ENCODE data around the gene ATXN10. TPM values are rescaled to one million over a fixed set of nuclear protein-coding genes. Genes with fewer than 3 reads are reported as not detected.

ATXN10 gene
- total and polyA plus RNA-seq, 4 experiments from 2014 or later: 61.8 to 102 (median 76.3) TPM

DNA sequence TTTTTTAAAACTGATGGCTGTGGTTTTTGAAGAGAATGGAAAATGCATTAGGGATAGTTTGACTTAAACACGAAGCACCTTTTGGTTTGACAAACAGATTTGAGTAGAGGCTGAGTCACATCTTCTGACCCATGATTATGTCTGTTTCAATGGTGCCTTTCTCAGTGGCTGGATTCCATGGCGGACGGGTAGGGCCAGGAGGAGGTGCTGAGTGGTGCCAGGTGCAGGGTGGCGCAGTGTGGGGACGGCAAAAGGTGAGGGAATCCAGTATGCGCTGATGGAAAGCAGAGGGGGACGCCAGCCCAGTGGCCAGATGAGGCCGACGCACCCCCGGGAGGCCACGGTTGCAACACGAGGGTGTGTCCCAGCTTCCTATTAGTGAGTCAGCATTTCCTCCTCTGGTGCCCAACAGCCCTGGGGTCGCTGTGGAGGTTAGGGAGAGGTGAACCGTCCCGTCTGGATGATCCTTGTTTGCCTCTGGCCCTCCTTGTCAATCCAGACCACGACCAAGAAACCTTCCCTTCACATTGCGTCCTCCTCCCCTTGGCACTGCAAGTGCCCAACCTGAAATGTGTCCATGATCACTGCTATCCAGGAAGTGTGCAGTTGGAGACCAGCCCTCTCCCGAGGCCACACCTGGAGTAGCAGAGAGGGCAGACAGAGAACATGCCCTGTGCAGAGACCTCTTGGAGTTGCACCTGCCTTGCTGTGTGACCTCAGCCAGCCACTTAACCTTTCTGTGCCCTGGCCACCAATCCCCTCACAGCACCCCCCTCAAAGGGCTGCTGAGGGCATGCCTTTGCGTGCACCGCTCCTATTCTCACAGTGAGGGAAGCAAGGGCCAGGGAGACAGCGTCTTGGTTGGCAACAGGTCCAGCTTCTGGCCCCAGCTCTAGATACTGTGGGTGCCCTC lies 32.5 kb upstream of the ATXN10 start:
- Histone ChIP-seq H3K27ac (ENCODE audit: low read depth, low read length) (no peak overlapping the region), H3K36me3 (ENCODE audit: insufficient read depth, low read length) (no peaks in the 10 kb centered on the region), H3K4me3 (ENCODE audit: low read length in 2 of 2) (no peak overlapping the region), H3K4me1 (ENCODE audit: insufficient read depth, low read length) (no peaks in the 10 kb centered on the region), H3K9me3 (ENCODE audit: control insufficient read depth in 1 of 2, low read length in 2 of 2) (no peaks in the 10 kb centered on the region), H3K27me3 (ENCODE audit: insufficient read depth, low read length) (no peaks in the 10 kb centered on the region)
- no peak for DNase-seq
- Mint-ChIP-seq H3K27me3 (peaks cover 15 to 20% of the 10 kb centered on the region in 2 donors), H3K9me3 (no peaks in the 10 kb centered on the region), H3K4me1 (peaks cover 0 to 10% (median 5%) of the 10 kb centered on the region in 4 donors), H3K27ac (no peak overlapping the region), H3K36me3 (no peaks in the 10 kb centered on the region), H3K4me3 (peak overlapping the region in 2 of 8 donors; percentile 41 to 52)
- ChIA-PET CTCF (ENCODE audit: partially characterized antibody) (no interaction called here), POLR2A (ENCODE audit: partially characterized antibody) (no interaction called here)
- intact Hi-C loops (cut with micrococcal nuclease): no loop called here

DNA sequence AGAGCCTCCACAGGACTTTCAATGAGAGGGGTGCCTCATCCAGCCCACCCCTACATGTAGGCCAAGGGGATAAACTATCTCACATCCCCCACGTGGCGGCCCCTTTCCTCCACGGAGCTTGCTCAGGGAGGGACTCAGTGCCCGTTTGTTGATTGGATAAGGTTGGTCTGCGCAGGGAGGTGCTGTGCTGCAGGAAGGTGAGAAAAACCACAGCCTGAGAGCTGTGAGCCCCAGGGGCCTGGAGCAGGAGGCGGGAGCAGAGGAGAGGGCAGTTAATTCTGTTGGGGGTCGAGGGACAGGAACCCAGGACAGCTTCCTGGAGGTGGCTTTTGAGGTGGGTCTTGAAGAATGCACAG lies 31.9 kb upstream of the ATXN10 start:
- Mint-ChIP-seq H3K27ac (peak overlapping the region in 2 of 7 donors; percentile 75 to 79), H3K27me3 (peaks cover 16 to 21% of the 10 kb centered on the region in 2 donors), H3K36me3 (no peaks in the 10 kb centered on the region), H3K4me1 (peaks cover 0 to 10% (median 5%) of the 10 kb centered on the region in 4 donors), H3K9me3 (no peaks in the 10 kb centered on the region), H3K4me3 (peak overlapping the region in 1 of 8 donors; percentile 52)
- intact Hi-C loops (cut with micrococcal nuclease): no loop called here
- POLR2A ChIA-PET (ENCODE audit: partially characterized antibody): no interaction called here
- no peak overlapping the region for H3K4me3 ChIP-seq (ENCODE audit: low read length in 2 of 2)
- H3K9me3 ChIP-seq (ENCODE audit: control insufficient read depth in 1 of 2, low read length in 2 of 2): no peaks in the 10 kb centered on the region
- H3K4me1 ChIP-seq (ENCODE audit: insufficient read depth, low read length): no peaks in the 10 kb centered on the region
- no peak overlapping the region for H3K27ac ChIP-seq (ENCODE audit: low read depth, low read length)
- H3K36me3 ChIP-seq (ENCODE audit: insufficient read depth, low read length): no peaks in the 10 kb centered on the region
- no peak for DNase-seq
- no peaks in the 10 kb centered on the region for H3K27me3 ChIP-seq (ENCODE audit: insufficient read depth, low read length)
- CTCF ChIA-PET (ENCODE audit: partially characterized antibody): no interaction called here

DNA sequence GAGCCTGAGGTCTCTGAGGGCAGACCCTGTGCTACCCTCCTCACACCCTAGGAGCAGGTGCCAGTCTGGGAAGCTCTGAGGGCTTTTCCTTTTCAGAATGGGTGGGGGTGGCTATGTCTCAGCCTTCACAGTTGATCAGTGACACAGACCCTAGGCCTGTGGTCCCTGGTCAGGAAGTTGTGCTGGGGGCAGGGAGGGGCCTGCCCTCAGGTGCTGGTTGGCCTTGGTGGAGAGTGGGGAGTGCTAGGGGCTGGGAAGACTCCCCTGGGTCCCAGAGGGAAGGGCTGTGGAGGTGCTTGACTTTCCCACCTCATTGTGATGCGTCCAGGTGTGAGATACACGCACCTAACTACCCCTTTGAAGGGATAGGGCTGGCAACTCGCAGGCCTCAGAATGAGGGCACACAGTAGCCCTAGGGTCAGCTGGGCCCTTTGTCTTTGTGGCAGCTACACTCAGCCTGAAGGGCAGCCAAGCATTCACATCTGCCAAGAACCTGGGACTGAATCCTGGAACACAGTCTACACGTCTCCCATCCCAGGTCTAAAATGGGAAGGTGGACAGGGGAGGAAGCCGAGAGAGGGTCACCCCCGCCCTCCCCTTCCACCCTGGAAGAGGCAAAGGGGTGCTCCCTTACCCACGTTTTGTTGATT lies 31.2 kb upstream of the ATXN10 start:
- Histone ChIP-seq H3K4me1 (ENCODE audit: insufficient read depth, low read length) (peaks cover 3% of the 10 kb centered on the region), H3K27ac (ENCODE audit: low read depth, low read length) (no peak overlapping the region), H3K9me3 (ENCODE audit: control insufficient read depth in 1 of 2, low read length in 2 of 2) (no peaks in the 10 kb centered on the region), H3K4me3 (ENCODE audit: low read length in 2 of 2) (no peak overlapping the region), H3K27me3 (ENCODE audit: insufficient read depth, low read length) (peaks cover 5% of the 10 kb centered on the region), H3K36me3 (ENCODE audit: insufficient read depth, low read length) (no peaks in the 10 kb centered on the region)
- CTCF ChIA-PET (ENCODE audit: partially characterized antibody): no interaction called here
- H3K27me3 Mint-ChIP-seq: peaks cover 18 to 23% of the 10 kb centered on the region in 2 donors
- no peak overlapping the region for H3K4me3 Mint-ChIP-seq
- no peaks in the 10 kb centered on the region for H3K9me3 Mint-ChIP-seq
- intact Hi-C loops (cut with micrococcal nuclease): no loop called here
- H3K36me3 Mint-ChIP-seq: no peaks in the 10 kb centered on the region
- POLR2A ChIA-PET (ENCODE audit: partially characterized antibody): no interaction called here
- DNase-seq: no peak
- peaks cover 0 to 10% (median 5%) of the 10 kb centered on the region in 4 donors for H3K4me1 Mint-ChIP-seq
- H3K27ac Mint-ChIP-seq: peak overlapping the region in 1 of 7 donors; percentile 13

DNA sequence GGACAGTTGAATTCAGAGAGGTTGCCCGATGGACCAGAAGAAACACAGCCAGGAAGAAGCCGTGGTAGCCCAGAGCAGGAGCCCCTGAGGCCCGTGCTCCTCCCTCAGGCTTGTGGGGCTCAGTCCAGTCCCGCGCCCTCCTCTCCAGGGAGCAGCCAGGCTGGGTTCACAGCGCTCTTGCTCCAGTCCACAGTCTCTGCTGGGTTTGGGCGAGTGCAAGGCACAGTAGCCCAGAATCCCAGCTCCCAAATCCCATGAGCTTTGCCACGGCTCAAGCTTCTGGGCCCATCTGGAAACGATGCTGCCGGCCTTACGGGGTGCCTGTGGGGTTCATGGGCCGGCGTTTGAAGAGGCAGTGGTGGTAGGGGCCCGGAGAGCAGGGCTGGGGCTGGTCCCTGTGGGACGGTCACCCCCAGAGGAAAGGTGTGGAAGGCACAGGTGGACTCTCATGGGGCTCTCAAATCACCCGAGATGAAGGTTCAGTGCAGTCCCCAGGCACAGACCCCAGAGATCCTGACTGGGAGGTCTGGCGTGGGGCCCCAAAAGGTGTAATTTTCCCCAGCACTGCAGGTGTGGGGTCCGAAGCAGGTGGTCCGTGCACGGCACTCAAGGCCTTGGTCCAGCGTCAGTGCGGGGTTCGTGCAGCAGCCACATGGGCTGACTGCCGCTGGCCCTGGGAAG lies 30.6 kb upstream of the ATXN10 start:
- Histone ChIP-seq H3K4me3 (ENCODE audit: low read length in 2 of 2) (no peak overlapping the region), H3K27me3 (ENCODE audit: insufficient read depth, low read length) (peaks cover 5% of the 10 kb centered on the region), H3K4me1 (ENCODE audit: insufficient read depth, low read length) (peaks cover 10% of the 10 kb centered on the region), H3K36me3 (ENCODE audit: insufficient read depth, low read length) (no peaks in the 10 kb centered on the region), H3K27ac (ENCODE audit: low read depth, low read length) (no peak overlapping the region), H3K9me3 (ENCODE audit: control insufficient read depth in 1 of 2, low read length in 2 of 2) (no peaks in the 10 kb centered on the region)
- POLR2A ChIA-PET (ENCODE audit: partially characterized antibody): no interaction called here
- no peak overlapping the region for H3K27ac Mint-ChIP-seq
- no peaks in the 10 kb centered on the region for H3K36me3 Mint-ChIP-seq
- H3K27me3 Mint-ChIP-seq: peaks cover 21 to 25% of the 10 kb centered on the region in 2 donors
- H3K4me1 Mint-ChIP-seq: peaks cover 3 to 10% (median 5%) of the 10 kb centered on the region in 4 donors
- intact Hi-C loops (cut with micrococcal nuclease): no loop called here
- H3K9me3 Mint-ChIP-seq: no peaks in the 10 kb centered on the region
- CTCF ChIA-PET (ENCODE audit: partially characterized antibody): no interaction called here
- no peak for DNase-seq
- no peak overlapping the region for H3K4me3 Mint-ChIP-seq

DNA sequence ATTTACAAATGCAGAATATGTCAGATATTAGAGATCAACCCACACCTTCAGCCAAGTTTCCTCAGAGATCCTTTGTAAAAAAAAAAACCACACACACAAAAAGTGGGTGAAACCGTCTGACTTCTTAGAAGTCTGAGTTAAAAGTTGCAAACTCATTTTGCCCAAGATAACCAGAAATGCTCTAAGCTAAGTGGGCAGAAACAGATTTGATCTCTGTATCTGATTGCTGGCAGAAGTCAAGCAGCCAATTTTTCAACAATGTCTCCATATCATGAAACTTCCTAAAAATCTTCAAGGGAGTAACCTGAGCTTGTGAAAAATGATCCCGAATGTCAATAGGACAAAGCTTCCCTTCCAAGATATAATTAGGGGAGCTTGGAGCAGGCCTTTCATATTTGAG lies 28.6 kb upstream of the ATXN10 start:
- H3K9me3 ChIP-seq (ENCODE audit: control insufficient read depth in 1 of 2, low read length in 2 of 2): no peaks in the 10 kb centered on the region
- Mint-ChIP-seq H3K36me3 (no peaks in the 10 kb centered on the region), H3K4me1 (peaks cover 3 to 10% (median 5%) of the 10 kb centered on the region in 4 donors), H3K27ac (no peak overlapping the region), H3K4me3 (no peak overlapping the region), H3K9me3 (peaks cover 0 to 2% (median 0%) of the 10 kb centered on the region in 8 donors), H3K27me3 (peaks cover 26 to 29% of the 10 kb centered on the region in 2 donors)
- POLR2A ChIA-PET (ENCODE audit: partially characterized antibody): no interaction called here
- CTCF ChIA-PET (ENCODE audit: partially characterized antibody): interaction anchor here (0.7 to 1.6 kb wide), 4 partner anchors 8 to 220 kb away, joined by 3 to 4 read pairs (median 4); no protein-coding TSS in a partner anchor
- intact Hi-C loops (cut with micrococcal nuclease): no loop called here
- H3K27me3 ChIP-seq (ENCODE audit: insufficient read depth, low read length): peaks cover 5% of the 10 kb centered on the region
- no peaks in the 10 kb centered on the region for H3K36me3 ChIP-seq (ENCODE audit: insufficient read depth, low read length)
- H3K4me1 ChIP-seq (ENCODE audit: insufficient read depth, low read length): peaks cover 10% of the 10 kb centered on the region
- H3K4me3 ChIP-seq (ENCODE audit: low read length in 2 of 2): no peak overlapping the region
- DNase-seq: no peak
- H3K27ac ChIP-seq (ENCODE audit: low read depth, low read length): no peak overlapping the region

DNA sequence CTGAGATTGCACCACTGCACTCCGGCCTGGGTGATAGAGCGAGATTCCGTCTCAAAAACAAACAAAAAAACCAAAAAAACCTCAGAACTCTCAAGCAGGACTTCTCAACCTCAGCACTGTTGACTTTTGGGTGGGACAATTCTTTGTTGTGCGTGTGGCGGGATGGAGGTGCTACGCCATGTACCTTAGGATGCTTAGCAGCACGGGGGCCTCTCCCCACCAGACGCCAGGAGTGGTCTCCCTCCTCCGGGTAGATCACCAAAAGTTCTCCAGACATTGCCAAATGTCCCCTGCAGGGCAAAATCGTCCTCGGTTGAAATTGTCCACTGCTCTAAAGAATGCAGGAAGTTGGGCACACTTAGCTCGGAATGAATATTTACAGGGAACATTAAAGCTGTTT lies 26.9 kb upstream of the ATXN10 start:
- Mint-ChIP-seq H3K27ac (no peak overlapping the region), H3K36me3 (no peaks in the 10 kb centered on the region), H3K27me3 (peaks cover 25% of the 10 kb centered on the region in 2 donors), H3K4me3 (no peak overlapping the region), H3K4me1 (peaks cover 0 to 3% (median 2%) of the 10 kb centered on the region in 4 donors), H3K9me3 (peaks cover 0 to 2% (median 0%) of the 10 kb centered on the region in 8 donors)
- DNase-seq: no peak
- POLR2A ChIA-PET (ENCODE audit: partially characterized antibody): no interaction called here
- Histone ChIP-seq H3K36me3 (ENCODE audit: insufficient read depth, low read length) (no peaks in the 10 kb centered on the region), H3K4me1 (ENCODE audit: insufficient read depth, low read length) (peaks cover 10% of the 10 kb centered on the region), H3K4me3 (ENCODE audit: low read length in 2 of 2) (no peak overlapping the region), H3K9me3 (ENCODE audit: control insufficient read depth in 1 of 2, low read length in 2 of 2) (no peaks in the 10 kb centered on the region), H3K27ac (ENCODE audit: low read depth, low read length) (no peak overlapping the region), H3K27me3 (ENCODE audit: insufficient read depth, low read length) (peaks cover 5% of the 10 kb centered on the region)
- intact Hi-C loops (cut with micrococcal nuclease): no loop called here
- CTCF ChIA-PET (ENCODE audit: partially characterized antibody): interaction anchor here (0.5 to 2.3 kb wide), 12 partner anchors 8 to 379 kb away, joined by 3 to 7 read pairs (median 4); partner anchors contain the start of gene ATXN10

DNA sequence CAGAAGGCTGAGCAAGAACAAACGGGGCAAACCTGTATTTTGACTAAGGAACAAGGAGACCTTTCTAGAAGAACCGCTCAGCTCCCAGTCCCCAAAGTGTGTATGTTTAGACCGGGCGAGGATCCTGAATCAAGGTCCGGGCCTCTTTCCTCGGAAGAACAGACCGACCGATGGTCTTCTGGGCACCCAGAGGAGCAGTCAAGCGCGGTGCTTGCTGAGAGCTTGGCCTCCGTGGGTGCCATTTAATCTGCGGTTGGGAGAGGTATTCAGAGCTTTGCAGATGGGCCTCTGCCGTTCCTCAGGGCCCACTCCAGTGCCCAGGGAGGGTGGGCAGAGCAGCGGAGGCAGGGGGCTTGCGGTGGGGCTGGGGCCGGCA lies 26.5 kb upstream of the ATXN10 start:
- H3K27me3 Mint-ChIP-seq: peaks cover 23 to 25% of the 10 kb centered on the region in 2 donors
- H3K36me3 Mint-ChIP-seq: no peaks in the 10 kb centered on the region
- H3K9me3 ChIP-seq (ENCODE audit: control insufficient read depth in 1 of 2, low read length in 2 of 2): no peaks in the 10 kb centered on the region
- H3K4me1 ChIP-seq (ENCODE audit: insufficient read depth, low read length): peaks cover 10% of the 10 kb centered on the region
- H3K4me3 Mint-ChIP-seq: no peak overlapping the region
- peaks cover 0 to 3% (median 0%) of the 10 kb centered on the region in 4 donors for H3K4me1 Mint-ChIP-seq
- CTCF ChIA-PET (ENCODE audit: partially characterized antibody): interaction anchor here (0.5 to 2.3 kb wide), 13 partner anchors 9 to 379 kb away, joined by 3 to 7 read pairs (median 4); partner anchors contain the start of gene ATXN10
- no peak for DNase-seq
- no peak overlapping the region for H3K27ac Mint-ChIP-seq
- no peaks in the 10 kb centered on the region for H3K36me3 ChIP-seq (ENCODE audit: insufficient read depth, low read length)
- H3K27me3 ChIP-seq (ENCODE audit: insufficient read depth, low read length): peaks cover 5% of the 10 kb centered on the region
- H3K9me3 Mint-ChIP-seq: peaks cover 0 to 2% (median 0%) of the 10 kb centered on the region in 8 donors
- no peak overlapping the region for H3K4me3 ChIP-seq (ENCODE audit: low read length in 2 of 2)
- POLR2A ChIA-PET (ENCODE audit: partially characterized antibody): no interaction called here
- H3K27ac ChIP-seq (ENCODE audit: low read depth, low read length): no peak overlapping the region
- intact Hi-C loops (cut with micrococcal nuclease): no loop called here

Measured in CD4-positive, alpha-beta memory T cell (primary cell).